HG03457 (cell line): Measurements from ENCODE around the gene CCNY.

Experiments used
- ATAC-seq: cut with Tn5 transposase; IDR thresholded peaks from one replicate; pipeline ENCODE4 v1.9.1; 2021; ENCODE audit warnings: moderate number of reproducible peaks; ENCODE audit not compliant: unreplicated experiment

CCNY gene

DNA sequence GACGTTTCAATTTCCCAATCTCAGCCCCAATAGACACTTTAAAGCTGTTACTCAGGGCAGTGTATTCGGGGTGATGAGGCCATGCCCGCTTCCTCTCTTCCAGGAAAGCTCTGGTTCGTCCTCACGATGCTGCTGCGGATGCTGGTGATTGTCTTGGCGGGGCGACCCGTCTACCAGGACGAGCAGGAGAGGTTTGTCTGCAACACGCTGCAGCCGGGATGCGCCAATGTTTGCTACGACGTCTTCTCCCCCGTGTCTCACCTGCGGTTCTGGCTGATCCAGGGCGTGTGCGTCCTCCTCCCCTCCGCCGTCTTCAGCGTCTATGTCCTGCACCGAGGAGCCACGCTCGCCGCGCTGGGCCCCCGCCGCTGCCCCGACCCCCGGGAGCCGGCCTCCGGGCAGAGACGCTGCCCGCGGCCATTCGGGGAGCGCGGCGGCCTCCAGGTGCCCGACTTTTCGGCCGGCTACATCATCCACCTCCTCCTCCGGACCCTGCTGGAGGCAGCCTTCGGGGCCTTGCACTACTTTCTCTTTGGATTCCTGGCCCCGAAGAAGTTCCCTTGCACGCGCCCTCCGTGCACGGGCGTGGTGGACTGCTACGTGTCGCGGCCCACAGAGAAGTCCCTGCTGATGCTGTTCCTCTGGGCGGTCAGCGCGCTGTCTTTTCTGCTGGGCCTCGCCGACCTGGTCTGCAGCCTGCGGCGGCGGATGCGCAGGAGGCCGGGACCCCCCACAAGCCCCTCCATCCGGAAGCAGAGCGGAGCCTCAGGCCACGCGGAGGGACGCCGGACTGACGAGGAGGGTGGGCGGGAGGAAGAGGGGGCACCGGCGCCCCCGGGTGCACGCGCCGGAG is 271.4 kb downstream of the CCNY start:
- ATAC-seq: no peak

DNA sequence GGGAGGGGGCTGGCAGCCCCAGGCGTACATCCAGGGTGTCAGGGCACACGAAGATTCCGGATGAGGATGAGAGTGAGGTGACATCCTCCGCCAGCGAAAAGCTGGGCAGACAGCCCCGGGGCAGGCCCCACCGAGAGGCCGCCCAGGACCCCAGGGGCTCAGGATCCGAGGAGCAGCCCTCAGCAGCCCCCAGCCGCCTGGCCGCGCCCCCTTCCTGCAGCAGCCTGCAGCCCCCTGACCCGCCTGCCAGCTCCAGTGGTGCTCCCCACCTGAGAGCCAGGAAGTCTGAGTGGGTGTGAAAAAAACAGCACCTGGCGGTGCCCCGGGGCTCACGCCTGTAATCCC is 272.0 kb downstream of the CCNY start:
- no peak for ATAC-seq

DNA sequence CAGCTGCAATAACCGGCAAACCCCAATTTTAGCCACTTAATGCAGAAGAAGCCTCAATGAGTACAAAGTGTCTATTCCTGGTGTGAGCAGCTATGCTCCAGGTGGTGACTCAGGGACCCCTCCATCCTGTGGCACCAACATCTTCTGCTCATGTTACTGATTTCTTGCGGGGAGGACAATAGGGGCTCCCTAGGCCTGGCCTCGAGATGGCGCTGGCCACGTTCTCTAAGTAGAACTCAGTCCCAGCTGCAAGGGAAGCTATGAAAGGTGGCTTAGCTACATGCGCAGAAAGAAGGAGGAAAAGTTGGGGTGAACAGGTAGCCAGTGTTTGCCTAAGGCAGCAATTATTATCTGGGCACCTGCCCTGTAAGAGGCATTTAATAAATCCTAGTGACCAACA is 275.4 kb downstream of the CCNY start:
- no peak for ATAC-seq

DNA sequence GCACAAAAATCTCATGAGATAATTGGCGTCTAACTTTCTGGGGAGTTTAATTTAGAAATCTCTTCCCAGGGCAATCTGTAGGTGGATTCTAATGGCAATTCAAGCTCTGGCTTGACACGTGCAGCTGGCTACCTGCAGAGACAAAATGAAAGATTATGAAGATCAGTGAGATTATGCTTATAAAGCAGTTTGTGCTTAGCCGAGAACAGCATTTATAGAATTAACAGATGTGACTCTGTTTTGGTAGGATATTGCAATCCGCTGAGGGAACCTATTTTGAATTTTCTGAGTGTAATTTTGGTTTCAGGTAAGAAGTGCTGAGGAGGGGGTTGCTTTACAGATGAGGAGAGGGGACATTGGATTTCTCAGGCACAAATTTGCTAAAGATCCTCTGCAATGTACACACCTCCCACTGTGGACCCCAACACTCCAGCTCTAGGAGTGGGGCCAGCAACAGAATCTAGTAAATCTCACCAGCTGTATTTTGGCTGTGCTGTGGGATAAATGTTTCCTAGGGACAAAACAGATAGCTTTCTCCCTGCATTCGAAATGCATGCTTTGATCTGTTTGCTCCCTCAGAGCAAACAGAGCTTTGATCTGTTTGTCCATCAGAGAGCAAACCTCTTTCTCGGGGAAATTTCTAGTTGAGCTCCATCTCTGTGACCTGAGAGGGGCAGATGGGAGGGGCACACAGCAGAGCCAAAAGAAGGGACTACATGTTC is 276.2 kb downstream of the CCNY start:
- ATAC-seq: no peak

DNA sequence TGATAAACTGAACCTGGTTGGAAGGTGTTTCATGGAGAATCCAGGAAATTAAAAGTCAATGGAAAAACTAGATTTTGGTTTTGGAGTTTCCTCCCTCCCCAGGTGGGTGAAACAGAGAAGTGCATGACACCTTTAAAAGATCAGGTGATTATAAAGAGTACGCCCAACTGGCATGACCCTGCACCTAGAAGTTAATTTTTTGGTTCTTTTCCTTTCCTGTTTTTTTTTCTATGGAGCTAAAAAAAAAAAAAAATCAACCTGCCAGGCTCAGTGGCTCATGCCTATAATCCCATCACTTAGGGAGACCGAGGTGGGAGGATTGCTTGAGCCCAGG is 276.8 kb downstream of the CCNY start:
- ATAC-seq: no peak

DNA sequence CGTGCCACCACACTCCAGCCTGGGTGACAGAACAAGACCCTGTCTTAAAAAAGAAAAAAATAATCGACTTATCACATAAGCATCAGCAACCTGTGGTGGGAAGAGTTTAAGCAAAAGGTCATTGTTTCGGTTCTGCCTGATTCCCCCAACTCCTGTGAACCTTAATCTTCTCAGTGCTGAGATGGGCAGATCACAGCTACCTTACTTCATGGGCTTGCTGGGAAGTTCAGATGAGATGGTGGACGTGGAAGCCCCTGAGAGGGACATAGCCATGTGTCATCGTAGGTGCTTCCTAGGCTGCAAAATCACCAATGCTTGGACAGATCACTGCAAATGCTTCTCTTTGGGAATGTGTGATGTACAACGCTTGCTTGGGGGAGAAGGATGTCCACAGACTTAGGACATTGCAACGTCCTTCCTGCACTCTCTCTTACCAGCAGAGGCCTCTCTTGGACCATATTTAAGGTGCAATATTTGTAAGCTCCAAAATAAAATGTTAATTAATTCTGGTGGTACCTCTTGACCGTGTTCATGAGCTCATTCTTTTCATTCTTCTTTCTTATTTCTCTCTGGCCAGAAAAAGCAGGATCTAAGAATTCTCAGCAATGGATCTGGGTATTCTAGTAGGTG is 277.4 kb downstream of the CCNY start:
- ATAC-seq: no peak

DNA sequence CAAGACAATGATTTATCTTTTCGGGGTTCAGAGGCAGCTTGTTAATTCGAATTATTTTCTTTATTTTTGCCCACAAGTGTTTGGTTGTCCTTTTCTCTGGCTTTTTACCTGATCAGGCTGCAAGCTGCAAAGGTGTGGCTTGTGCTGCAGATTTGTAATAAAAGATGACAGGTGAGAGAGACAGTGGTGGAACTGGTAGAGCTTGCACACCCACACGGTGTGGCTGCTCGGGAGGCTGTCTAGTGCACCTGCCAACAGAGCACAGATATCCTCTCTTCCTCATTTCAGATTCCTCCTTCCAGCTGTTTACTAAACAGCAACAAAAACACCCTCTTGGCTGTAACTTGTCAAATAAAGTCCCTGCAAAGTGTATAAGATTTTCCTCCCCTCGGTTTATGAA is 278.0 kb downstream of the CCNY start:
- ATAC-seq: no peak
